HG03442 (cell line): ENCODE results near the gene DCAF6.

Experiments used
- ATAC-seq: cut with Tn5 transposase; IDR thresholded peaks from one replicate; pipeline ENCODE4 v1.9.1; 2021; ENCODE audit warnings: mild to moderate bottlenecking, moderate library complexity; ENCODE audit not compliant: unreplicated experiment

Gene DCAF6

DNA sequence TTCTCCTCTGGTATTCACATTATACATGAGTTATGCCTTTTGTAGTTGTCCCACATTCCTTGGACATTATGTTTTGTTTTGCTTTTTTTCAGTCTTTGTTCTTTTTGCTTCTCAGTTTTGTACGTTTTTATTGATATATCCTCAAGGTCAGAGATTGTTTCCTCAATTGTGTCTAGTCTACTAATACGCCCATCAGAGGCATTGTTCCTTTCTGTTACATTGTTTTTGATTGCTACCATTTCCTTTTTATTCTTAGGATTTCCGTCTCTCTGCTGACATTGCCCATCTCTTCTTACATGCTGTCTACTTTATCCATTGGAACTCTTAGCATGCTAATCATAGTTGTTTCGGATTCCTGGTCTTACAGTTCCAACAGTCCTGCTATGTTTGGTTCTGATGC is 28.2 kb downstream of the DCAF6 start:
- ATAC-seq, result no peak

DNA sequence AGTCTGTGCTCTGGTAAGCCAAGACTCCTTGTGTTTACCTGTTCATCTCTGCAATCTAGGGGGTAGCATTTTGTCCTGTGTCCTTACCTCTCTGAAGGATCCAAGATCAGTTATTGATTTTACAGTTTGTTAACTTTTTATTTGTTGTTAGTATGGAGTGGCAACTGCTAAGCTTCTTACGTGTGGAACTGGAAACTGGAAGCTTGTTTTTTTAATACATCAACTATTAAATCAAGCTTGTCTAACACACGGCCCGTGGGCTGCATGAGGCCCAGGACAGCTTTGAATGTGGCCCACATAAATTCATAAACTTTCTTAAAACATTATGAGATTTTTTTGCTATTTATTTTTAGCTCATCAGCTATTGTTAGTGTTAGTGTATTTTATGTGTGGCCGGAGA is 29.6 kb downstream of the DCAF6 start:
- ATAC-seq, result no peak

DNA sequence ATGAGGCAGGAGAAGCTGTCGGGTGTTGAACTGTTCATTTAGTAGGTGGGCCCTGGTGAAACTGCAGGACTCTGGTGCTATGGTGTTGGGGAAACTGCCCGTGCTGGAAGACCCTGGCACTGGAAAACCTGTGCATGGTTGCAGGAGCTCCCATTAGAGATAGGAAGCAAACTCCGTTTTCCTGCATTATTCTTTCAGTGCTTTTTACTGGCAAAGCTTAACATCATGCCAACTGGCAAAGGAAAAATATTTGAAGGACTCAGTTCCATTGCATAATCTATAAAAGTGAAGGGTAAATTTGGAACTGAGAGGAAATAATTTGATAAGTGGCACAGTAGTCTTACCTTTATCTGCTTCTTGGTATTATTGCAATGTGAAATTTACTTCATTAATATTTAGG is 32.1 kb downstream of the DCAF6 start:
- no peak for ATAC-seq

DNA sequence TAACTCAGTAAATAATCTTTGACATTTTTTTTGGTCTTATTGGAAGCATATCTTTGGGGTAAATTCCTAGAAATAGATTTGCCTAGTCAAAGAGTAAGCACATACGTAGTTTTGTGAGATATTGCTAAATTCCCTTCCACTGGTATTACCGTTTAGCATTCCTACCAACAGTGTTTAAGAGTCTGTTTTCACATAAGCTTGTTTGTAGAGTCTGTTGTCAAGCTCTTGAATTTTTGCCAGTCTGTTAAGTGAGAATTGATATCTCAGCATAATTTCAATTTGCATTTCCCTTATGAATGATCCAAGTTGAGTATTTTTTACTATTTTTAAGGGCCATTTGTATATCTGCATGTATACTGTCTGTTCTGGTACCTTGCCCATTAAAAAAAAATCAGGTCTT is 37.3 kb downstream of the DCAF6 start:
- no peak for ATAC-seq

DNA sequence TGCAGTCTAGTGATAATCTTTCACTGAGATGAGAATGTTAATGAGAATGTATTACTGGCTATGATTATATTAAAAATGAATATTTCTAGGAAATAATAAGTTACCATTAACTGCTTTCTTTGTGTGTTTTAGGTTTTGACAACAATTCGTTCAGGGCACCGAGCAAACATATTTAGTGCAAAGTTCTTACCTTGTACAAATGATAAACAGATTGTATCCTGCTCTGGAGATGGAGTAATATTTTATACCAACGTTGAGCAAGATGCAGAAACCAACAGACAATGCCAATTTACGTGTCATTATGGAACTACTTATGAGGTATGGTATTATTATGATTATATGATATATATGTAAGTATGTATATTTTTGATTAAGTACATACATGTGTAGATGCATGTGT is 38.2 kb downstream of the DCAF6 start:
- ATAC-seq, result no peak

DNA sequence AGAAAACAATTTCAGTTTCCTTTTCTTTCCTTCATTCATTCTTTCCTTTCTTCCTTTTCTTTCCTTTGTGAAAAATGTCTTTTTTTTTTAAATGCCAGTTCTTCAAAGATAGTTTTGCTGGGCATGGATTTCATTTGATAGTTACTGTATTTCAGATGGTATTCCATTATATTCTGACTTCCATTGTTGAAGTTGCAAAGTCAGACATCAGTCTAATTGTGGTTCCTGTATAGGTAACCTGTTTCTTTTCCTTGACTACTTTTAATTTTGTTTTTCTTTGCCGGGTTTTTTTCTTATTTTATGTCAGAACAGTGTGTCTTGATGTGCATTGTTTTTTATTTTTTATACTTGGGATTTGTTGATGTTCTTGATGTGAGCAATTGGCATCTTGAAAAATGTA is 40.8 kb downstream of the DCAF6 start:
- ATAC-seq, result no peak

DNA sequence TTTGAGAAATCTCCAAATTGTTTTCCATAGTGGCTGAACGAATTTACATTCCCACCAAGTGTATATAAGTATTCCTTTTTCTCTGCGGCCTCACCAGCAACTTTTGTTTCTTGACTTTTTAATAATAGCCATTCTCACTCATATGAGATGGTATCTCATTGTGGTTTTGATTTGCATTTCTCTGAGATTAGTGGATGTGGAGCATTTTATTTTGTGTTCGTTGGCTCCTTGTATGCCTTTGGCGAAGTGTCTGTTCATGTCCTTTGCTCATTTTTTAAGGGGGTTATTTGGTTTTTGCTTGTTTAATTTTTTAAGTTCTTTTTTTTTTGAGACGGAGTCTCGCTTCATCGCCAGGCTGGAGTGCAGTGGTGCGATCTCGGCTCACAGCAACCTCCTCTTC is 45.5 kb downstream of the DCAF6 start:
- no peak for ATAC-seq

DNA sequence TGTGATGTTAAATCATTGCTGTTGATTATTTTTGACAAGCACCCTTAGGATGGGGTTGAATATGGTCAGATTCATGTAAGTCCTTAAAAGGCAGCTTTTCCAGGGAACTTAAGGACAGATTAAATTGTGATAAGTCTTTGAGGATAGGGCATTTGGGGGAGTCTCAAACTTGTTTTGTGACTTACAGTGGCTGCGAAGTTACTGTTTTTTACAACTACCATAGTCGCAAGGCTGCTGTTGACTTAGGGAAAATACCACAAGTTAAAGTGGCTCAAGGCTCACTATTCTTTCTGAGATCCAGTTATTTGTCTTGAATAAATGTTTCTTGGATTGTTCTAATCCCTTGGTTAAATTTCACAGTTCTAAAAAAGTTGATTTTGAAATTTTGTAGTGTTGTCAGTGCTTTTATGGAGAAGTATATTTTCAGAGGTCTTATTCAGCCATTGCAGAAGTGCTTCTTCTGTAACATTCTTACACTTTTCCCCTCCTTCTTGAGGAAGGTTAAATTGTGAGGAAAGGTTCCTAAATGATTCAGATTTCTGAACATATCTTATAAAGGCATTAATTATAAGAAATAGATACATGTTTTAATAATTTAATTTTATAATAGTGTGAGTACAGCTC is 47.4 kb downstream of the DCAF6 start:
- ATAC-seq, result no peak

DNA sequence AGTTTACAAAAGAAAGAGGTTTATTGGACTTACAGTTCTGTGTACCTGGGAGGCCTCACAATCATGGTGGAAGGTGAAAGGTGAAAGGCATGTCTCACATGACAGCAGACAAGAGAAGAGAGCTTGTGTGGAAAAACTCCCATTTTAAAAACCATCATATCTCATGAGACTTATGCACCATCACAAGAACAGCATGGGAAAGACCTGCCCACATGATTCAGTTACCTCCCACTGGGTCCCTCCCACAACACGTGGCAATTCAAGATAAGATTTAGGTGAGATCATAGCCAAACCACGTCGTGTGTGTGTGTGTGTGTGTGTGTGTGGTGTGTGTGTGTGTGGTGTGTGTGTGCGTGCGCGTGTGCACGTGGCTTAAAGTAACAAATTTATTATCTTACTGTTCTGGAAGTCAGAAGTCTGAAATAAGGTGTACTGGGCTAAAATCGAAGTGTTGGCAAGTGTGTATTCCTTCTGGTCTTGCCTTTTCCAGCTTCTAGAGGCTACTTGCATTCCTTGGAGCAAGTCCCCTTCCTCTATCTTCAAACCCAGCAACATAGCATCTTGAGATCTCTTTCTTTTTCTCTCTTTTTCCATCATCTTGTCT is 48.5 kb downstream of the DCAF6 start:
- ATAC-seq, result no peak

DNA sequence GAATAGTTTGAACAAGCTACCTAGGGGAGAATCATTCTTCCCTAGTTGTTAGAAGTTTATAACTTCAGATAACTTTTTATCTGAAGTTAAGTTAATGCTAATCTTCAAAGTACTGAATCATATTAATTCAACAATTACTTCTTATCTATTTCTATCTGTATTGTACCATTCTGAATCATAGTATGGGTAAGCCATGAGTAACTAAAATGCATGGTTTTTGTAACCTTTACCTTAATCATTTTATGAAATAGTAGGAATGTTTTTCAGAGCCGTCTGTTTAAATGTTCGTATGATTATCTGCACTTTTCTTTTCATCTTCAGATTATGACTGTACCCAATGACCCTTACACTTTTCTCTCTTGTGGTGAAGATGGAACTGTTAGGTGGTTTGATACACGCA is 50.7 kb downstream of the DCAF6 start:
- ATAC-seq, result no peak

DNA sequence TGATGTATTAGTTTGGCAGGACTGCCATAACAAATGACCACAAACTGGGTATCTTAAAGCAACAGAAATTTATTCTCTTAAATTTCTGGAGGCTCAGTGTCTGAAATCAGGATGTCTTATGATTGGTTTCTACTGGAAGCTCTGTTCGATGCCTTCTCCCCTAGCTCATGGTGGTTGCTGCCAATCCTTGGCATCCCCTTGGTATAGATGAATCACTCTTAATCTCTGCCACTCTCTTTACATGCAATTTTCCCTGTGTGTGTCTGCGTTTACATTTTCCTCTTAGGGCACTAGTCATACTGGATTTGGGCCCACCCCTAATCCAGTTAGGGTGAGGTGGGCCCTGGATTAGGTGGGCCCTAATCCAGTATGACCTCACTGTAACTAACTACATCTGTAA is 55.1 kb downstream of the DCAF6 start:
- no peak for ATAC-seq

DNA sequence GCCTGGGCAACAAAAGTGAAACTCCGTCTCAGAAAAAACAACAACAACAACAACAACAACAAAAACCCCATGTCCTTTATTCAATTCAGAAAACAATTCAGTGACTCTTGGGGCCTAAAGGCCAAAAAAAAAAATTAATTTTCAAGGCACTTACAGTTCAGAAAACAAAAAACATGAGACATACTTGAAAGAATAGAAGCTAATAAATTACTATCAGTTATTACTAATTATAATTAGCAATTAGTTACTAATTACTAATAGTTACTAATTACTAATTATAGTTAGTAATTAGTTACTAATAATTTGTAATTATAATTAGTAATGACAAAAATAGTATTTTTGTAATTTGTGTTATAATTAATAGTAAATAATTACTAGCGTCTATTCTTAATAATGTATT is 57.2 kb downstream of the DCAF6 start:
- ATAC-seq, result no peak

DNA sequence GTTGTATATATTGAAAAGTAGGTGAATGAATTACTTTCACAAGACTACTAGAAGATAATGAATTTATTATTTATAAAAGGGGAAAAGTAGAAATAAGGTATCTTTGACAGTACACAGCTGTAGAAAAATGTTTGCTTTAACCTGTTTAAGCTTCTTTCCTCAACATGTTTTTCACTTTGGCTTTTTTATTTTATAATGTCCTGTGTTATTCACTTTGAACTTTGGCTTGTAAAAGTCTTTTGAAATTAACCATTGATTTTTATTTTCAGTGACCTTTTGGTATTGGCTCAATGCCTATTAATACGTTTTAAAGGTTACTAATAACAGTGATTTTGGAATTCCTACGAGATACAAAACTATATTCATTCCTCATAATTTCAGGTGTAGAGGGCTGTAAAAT is 58.1 kb downstream of the DCAF6 start:
- no peak for ATAC-seq

DNA sequence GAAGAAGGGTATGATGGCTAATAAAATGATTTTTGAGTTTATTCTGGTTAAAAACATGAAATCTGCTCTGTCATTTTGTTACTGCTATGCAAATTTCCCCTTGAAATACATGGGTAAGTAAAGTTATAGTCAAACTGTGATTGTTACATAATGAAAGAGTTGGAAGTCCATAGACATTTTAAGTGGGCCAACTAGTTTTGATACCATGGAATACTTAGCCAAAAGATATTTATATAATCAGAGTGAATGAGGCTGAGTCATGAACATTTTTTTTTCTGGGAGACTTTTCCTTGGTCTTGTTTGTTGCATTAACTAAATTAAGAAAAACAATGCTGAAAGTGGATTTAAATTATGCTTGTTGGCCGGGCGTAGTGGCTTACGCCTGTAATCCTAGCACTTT is 58.6 kb downstream of the DCAF6 start:
- no peak for ATAC-seq

DNA sequence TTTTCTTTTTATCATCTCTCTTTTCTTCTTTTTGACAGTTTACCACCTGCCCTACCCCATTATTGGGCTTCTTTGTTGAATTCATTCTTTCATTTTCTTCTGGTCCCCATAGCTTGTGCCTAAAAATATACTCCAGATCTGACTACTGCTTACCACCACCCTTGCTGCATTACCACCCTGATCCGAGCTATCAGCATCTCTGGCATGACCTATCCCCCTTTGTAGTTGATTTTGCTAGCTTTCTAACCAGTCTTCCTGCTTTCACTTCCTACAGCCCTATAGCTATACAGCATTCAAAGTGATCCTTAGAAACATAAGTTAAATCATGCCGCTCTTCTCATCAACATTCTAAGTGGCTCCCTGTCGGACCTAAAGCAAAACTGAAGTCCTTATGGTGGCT is 59.8 kb downstream of the DCAF6 start:
- peak; percentile 63 for ATAC-seq

DNA sequence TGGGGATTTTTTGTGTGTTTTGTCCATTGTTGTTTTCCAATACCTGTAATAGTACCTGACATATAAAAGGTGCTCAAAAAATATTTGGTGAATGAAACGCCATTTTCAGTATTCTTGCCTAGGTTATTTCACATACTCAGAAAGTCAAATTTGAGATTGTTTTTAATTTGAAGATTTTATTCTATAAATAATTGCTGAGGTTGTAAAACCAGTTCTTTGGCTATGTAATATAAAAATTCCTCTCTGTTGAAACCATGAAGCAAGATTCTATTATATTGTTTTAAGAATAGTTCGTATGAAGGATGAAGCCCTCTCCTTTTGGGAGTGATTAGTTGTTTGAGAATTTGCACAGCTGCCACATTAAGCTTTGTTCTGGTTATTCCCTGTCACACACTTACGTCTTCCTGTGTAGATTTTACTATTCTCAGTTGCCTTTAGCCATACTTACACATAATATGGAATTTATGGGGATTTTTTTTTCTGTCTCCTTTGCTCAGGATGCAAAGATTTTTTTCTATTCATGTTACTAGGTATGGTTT is 60.6 kb downstream of the DCAF6 start:
- ATAC-seq, result no peak

DNA sequence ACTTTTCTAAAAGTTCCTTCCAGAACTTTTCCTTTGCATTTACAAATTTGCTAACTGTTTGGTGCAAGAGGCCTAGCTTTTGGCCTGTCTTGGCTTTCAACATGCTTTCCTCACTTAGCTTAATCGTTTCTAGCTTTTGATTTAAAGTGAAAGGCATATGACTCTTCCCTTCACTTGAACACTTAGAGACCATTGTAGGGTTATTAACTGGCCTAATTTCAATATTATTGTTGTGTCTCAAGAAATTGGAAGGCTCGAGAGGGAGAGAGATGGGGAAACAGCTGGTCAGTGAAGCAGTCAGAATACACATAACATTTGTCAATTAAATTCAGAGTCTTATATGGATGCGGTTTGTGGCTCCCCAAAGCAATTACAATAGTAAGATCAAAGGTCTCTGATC is 63.4 kb downstream of the DCAF6 start:
- ATAC-seq, result no peak

DNA sequence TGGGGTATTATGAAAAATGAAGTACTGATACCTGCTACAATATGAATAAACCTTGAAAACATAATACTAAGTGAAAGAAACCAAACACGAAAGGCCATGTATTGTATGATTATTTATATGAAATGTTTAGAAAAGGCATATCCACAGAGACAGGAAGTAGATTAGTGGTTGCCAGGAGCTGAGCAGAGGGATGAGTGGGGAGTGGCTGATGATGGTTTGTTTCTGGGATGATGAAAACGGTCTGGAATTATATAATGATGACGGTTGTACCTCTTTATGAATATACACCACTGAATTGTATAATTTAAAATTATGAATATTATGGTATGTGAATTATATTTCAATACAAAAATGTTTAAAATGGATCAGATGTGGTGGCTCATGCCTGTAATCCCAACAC is 64.2 kb downstream of the DCAF6 start:
- ATAC-seq, result no peak

DNA sequence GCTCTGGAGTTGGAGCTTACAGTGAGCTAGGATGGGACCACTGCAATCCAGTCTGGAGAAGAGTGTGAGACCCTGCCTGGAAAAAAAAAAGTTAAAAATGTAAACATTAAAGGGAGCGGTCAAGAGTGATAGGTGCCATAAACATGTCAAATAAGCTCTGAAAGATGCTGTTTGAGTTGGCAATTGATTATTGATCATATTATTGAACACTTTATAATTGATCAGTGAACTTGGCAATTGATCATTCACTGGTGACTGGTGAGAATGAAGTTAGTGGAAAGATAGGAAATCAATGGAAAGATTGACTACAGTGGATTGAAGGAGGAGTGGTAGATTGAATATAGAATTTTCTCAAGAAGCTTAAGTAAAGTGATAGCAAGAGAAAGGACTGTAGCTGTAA is 64.7 kb downstream of the DCAF6 start:
- no peak for ATAC-seq

DNA sequence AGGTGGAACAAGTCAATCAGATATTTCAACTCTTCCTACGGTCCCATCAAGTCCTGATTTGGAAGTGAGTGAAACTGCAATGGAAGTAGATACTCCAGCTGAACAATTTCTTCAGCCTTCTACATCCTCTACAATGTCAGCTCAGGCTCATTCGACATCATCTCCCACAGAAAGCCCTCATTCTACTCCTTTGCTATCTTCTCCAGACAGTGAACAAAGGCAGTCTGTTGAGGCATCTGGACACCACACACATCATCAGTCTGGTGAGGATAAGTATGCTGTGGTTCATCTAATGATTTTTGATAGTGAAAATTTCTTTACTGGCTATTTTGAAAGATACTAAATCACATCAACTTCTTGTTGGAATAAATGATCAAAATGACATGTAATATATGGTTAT is 68.0 kb downstream of the DCAF6 start:
- ATAC-seq, result no peak

DNA sequence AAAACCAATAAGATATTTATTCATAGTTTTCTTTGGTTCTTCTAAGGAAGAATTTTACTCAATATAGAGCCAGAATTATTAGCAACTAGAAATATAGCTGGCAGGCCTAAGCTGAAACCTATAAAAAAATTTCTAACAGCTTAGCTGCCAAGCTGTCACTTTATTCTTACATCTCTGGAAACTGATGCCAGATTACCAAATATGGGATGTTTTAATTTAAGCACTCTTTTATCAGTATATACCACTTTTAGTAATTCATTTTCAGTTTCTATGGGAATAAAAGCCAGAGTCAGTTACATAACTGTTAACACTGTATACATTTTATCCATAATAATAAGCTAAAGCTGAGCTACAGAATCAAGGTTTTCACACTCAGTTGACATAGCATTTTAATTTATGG is 69.0 kb downstream of the DCAF6 start:
- no peak for ATAC-seq

DNA sequence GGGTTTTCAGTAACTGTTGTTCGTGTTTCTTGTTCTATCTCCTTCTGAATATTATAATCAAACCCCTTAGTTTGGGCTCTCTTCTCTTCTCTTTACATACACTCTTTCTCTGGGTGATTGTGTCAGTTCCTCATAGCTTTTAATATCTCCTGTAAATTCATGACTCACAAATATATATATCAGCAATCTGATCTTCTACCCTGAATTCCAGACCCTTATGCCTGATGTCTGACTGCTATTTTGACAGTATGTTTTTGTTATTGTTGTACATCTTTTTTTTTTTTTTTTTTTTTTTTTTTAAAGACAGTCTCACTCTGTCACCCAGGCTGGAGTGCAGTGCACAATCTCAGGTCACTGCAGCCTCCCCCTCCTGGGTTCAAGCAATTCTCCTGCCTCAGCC is 71.2 kb downstream of the DCAF6 start:
- ATAC-seq, result no peak

DNA sequence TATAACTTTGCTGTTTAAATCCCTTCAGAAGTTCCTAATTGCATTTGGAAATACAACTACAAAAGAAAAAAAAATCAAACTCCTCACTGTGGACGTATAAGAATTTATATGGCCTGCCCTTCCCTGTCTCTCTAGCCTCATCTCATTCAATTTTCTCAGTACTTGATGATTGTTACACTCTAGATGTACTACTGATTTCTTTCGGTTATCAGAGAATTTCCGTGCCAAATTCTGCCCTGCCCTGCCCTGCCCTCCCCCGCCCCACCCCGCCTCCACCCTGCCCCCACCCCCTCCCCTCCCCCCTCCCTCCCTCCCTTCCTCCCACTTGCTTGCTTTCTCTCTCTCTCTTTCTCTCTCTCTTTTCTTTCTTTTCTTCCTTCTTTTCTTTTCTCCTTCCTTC is 72.1 kb downstream of the DCAF6 start:
- ATAC-seq, result no peak
